ENCODE measurements around the gene MTRFR.
"Not testable (repeated sequence)": the region's sequence is repeated elsewhere in the genome, so short reads cannot be mapped to it uniquely, and the experiment has no call there.

Gene MTRFR

DNA sequence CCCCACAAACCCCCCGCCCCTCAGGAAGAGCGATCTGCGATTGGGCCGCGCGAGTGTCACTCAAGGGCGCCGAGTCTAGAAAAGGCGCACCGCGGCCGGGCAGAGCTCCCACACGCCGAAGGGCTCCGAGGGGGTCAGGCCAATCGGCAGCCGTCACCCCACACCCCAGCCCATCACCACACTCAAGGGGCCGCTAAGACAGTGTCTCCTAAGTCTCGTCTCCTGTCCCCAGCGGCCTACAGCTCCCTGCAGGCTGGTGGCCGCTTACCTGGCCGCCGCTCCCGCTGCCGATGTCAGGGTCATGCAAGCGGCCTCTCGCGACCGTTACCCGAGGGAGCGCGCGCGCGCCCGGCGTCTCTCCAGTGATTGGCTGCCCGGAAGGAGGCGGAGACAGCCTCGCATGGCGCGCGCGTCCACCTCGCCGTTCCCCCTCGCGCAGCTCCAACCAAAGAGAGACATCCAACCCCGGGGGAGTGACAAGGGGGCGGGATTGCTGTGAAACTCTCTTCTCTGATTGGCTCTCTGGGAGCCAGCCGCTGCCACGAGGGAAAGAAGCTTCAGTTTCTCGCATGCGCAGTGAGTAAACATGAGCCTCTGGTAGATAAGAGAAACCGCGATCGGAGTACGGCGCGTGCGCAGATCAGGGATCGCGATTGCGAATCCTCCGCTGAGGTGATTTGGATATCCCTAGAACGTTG, at the start of gene MTRFR, which contains the start of gene MPHOSPH9:
Gene MTRFR (plus strand): TSS at position 630 of the 698 bp plus-strand sequence. CDS start 20,239 bp downstream, outside the sequence.
Gene MPHOSPH9 (minus strand): TSS at position 335 of the 698 bp plus-strand sequence. CDS start 2,777 bp downstream, outside the sequence.
- DNase-seq: peak; percentile 98

- no peak for DNase-seq
Measured at GRCh38 chr12:123187637-123188036, 45.6 kb upstream of the MTRFR start.

DNA sequence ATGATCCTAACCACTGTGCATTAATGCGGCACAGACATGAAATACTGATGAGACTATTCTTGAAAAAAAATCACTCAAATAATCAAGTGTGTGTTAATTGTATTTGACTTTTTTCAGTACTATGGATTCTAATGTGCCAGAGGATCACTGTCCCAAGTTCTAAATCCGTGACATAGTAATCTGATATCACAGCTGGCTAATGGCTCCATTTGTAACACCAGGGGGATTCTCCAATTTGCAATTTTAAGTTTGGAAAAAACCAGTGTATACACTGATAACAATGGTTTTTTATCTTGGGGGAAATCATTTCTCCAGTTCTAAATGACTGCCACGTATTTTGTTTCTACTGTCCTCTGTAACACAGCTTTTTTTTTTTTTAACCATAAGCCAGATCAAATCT, 33.3 kb upstream of the MTRFR start:
- DNase-seq: no peak

DNA sequence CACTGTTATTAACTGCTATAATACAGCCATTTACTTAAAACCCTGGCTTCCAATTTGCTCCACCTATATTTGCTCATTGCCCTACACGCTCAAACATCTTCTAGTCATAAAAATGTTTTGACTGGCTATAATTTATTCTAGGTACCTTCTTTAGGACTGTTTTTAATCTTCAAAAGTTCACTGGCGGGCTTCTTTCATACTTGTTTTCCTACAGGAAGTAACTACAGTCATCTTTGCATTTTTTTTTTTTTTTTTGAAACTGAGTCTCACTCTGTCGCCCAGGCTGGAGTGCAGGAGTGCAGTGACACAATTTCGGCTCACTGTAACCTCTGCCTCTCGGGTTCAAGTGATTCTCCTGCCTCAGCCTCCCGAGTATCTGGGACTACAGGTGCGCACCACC, 32.8 kb upstream of the MTRFR start:
- DNase-seq: no peak

- DNase-seq: not testable (repeated sequence)
Measured at GRCh38 chr12:123206794-123207193, 26.4 kb upstream of the MTRFR start.

DNA sequence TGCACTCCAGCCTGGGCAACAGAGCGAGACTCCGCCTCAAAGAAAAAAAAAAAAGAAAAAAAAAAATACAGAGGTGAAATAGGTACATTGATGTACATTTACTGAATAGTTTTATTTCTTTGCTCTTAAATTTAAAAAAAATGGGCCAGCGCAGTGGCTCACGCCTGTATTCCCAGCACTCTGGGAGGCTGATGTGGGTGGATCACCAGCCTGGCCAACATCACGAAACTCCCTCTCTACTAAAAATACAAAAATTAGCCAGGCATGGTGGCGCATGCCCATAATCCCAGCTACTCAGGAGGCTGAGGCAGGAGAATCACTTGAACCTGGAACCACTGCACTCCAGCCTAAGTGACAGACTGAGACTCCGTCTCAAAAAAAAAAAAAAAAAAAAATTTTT, 25.4 kb upstream of the MTRFR start:
- not testable (repeated sequence) for DNase-seq

DNA sequence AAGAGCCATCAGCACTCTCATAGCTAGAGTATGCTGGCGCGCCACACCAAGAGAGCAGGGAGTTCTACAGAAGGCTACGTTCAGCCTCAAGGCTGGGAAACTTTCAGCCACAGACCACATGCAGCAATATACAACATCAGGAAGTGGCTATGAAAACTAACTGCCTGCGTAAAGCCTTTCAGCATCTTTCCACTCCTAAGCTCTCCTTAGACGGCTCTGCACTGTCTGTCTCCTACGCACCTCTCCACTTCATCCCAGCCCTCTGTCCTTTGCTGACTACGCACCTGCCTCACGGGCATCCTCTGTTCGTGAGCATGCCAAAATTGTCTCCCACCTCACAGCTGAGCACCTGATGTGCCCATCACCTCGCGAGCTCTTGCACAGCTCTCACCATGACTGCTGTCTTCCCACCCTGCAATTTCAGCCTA, 10.0 kb upstream of the MTRFR start:
- DNase-seq: peak; percentile 28

- no peak for DNase-seq
Measured at GRCh38 chr12:123225443-123225842, 7.8 kb upstream of the MTRFR start.

DNA sequence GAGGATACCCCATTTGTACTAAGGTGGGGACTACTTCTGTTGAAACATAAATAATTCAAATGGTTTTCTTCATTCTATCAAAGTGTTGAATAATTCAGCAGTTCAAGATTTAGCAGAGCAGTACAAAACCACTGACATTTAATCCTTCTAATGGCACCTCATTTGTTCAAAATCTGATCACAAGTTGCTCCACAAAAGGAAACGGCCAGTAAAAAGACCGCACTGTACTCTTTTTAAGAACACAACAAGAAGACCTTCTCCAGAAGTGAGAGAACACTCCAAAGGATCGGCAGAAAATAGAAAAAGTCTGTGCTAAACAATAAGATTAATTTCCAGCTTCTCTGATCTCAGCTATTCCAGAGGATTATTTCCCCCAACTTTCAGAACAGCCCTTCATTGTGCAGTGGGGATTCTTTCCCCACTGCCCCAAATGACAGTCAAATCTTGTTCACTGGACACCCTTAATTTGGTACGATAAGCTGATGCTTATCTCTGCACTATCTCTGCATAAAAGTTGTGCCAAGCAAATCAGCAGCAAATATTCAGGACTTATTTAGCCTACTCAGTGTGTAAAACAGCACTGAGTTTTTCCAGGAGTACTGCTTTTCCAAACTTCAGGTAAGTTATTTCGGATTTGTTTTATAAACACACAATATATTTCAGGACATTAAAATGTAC, 5.5 kb upstream of the MTRFR start:
- DNase-seq: no peak

GRCh38 chr12:123229051-123229450, 4.2 kb upstream of the MTRFR start:
- no peak for DNase-seq

DNA sequence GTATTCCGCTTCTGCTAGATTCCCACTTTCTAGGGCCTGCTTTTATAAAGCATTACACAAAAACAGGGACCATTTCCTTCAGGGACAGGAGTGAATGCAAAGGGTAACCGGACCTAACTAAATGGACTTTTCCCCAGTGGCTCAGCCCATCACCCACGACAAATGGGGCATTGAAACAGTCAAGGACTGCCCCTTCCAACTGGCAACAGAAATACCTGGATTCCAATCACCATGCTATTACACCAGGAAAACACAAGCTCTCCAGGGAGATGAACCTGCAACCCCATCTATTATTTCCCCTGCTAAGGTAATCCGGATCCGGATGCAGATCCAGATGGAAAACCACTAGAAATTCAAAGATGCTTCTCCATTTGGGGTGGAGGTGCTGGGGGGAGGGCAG, 1.3 kb upstream of the MTRFR start:
- DNase-seq: no peak

DNA sequence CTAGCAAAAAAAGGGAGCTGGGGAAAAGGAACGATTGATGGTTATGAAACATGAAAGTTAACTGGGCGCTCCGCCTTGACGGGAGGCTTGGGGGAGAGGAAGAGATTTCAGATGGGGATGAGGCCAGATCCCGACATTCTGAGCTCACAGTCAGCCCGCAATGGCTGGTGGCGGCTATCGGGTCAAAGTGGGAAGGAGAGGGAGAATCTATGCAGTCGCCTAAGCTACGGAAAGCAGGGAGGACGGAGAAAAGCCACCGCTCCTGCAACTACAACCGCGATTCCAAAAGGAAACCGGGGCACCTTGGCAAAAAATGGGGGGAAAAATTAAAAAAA, 797 bp upstream of the MTRFR start:
- no peak for DNase-seq

GRCh38 chr12:123233505-123234308, 471 bp downstream of the MTRFR start:
- DNase-seq: no peak

DNA sequence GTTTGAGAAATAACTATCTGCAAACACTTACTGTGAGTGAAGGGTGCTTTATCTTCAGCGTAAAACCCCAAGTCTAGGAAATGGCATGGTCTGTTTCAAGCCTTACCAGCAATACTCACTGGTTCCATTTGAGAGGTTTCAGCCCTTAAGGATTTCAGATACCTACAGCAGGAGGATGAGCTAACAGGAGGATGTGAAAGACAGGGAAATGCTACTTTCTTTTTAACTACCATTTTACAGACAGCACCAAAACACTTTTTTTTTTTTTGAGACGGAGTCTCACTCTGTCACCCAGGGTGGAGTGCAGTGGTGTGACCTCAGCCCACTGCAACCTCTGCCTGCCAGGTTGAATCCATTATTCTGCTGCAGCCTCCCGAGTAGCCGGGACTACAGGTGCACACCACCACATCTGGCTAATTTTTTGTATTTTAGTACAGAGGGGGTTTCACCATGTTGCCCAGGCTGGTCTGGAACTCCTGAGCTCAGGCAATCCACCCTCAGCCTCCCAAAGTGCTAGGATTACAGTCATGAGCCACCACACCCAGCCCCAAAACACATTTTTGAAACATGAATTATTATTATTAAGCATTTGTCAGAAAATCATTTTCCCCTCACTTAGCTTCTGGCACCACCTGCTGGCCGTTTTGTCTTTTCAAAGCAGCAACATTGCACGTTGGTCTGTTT, 4.6 kb downstream of the MTRFR start:
- DNase-seq: peak; percentile 73

DNA sequence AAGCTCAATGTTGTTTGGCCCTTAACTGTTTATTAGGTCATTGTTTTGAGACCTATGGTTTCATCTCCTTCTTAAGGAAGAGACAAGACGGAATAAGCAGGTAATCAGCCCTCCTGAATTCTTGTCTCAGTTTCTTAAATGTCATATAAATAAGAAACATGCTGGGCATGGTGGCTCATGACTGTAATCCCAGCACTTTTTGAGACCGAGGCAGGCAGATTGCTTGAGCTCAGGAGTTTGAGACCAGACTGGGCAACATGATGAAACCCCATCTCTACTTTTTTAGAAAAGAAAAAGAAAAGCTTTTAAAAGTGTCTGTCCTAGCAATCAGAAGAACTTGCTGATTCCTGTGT, 5.1 kb downstream of the MTRFR start:
- DNase-seq: no peak

- DNase-seq: no peak
Measured at GRCh38 chr12:123238961-123239360, 5.7 kb downstream of the MTRFR start.

DNA sequence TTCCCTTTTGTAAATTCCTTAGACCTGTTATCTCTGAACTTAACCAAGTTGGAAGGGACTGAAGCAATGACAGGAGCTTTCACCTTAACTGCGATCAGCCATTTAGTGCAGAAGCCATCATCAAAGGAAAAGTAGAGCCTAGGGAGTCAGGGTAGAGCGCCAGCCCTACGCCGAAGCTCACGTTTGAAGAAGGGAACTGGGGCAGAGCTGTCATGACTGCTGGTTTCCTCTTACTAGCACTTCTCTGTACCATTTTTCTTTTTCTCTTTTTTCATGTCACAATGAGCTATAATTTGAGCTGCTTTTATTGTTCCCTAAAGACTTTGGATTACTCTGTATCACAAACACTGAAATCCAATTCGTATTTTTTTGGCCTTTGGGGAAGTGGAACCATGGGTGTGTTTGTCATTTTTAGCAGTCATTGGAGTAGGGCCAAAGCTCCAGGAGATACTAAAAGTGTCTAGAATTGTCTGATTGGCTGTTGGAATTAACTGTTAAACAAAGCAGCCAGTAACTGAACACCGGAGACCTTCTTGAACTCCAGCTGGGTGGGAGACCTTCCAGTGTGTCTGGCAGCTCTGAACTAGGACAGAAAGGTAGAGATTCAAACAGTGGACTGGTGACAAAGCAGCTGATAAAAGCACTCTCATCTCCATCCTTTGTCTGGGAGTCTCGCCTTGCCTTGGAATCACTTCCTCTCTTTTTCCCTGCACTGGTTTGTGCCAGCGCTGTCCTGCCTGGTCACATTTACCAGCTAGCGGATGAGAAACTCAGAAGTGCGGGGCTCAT, 9.1 kb downstream of the MTRFR start:
- DNase-seq: no peak

DNA sequence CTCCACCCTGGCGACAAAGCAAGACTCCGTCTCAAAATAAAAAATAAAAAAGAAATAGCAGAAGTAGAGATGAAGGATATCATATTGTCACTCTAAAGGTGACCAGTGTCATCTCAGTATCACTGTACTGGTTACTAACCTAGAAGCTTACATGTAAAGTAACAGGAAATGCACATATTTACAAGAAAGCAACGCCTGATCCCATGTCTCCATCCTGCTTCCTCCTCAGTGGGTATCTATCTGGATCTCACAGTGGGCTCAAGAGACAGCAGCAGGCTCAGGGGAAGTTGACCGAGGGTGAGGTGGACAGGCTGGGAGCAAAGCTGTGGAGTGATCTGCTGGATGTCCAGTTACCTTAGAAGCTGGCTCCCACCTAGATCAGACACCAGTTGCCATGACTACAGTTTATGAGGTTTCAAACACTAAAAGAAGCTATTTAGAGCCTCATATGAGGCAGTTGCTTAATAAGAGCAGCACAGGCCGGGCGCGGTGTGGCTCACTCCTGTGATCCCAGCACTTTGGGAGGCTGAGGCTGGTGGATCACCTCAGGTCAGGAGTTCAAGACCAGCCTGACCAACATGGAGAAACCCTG, 10.5 kb downstream of the MTRFR start:
- no peak for DNase-seq

- DNase-seq: no peak
Measured at GRCh38 chr12:123245678-123246077, 12.4 kb downstream of the MTRFR start.

DNA sequence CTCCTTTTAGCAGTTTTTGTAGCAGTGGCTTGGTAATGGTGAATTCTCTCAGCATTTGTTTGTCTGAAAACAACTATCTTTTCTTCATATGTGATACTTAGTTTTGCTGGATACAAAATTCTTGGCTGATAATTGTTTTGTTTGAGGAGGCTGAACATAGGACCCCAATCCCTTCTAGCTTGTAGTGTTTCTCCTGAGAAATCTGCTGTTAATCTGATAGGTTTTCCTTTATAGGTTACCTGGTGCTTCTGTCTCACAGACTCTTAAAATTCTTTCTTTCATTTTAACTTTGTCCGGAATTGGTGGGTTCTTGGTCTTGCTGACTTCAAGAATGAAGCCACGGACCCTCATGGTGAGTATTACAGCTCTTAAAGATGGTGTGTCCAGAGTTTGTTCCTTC, 14.9 kb downstream of the MTRFR start:
- not testable (repeated sequence) for DNase-seq

GRCh38 chr12:123248996-123249741, 15.9 kb downstream of the MTRFR start:
- not testable (repeated sequence) for DNase-seq

Measured in activated gamma-delta T cell treated with Interleukin-2 at 50 U/mL for 16 hours (primary cell).